Testis (tissue), 3 donors: ENCODE measurements around the gene PRDX2. TPM values are rescaled to one million over a fixed set of nuclear protein-coding genes. Genes with fewer than 3 reads are reported as not detected.

Source experiments
- DNase-seq: peaks from one replicate; pipeline ENCODE4 v3.0.0-alpha.2; 2019
- H3K27ac ChIP-seq, 2 donors: fragments of 200-600 bp; sonication (generic); one replicate each; pipeline ENCODE4 v1.5.1; 2019
- H3K27me3 ChIP-seq: fragments of 200-600 bp; sonication (generic); one replicate; pipeline ENCODE4 v1.5.1; 2019
- H3K36me3 ChIP-seq: fragments of 200-600 bp; sonication (generic); one replicate; pipeline ENCODE4 v1.5.1; 2017; ENCODE audit warnings: low read depth; ENCODE audit errors: missing control alignments
- H3K4me1 ChIP-seq: fragments of 200-600 bp; sonication (generic); one replicate; pipeline ENCODE4 v1.5.1; 2019
- H3K4me3 ChIP-seq, 2 donors: fragments of 200-600 bp; sonication (generic); one replicate each; pipeline ENCODE4 v1.5.1; 2017 to 2019
- H3K9me3 ChIP-seq: fragments of 200-600 bp; sonication (generic); one replicate; pipeline ENCODE4 v1.5.1; 2017
- POLR2A ChIP-seq: fragments of 450-650 bp; IDR thresholded peaks from one replicate; pipeline ENCODE4 v1.6.1; 2017; ENCODE audit warnings: antibody characterized with exemption, mild to moderate bottlenecking, moderate library complexity
- WGBS, 2 donors: methylation state at CpG; one replicate each; pipeline ENCODE4 v1.1.5; 2018; 5-methylcytosine and 5-hydroxymethylcytosine counted together
- intact Hi-C: fragments of 100-400 bp; cut with DNase I; formaldehyde crosslinking; loops from one replicate; pipeline ENCODE4 v1.15.1; 2023; ENCODE audit warnings: low total_unique reads
- polyA plus RNA-seq: library from polyadenylated mRNA; stranded (reverse); fragments of 350-450 nt; fragmentation: Illumina TruSeq; extraction: RNeasy Lipid Tissue Mini Kit (QIAGEN cat#74804); gene quantifications from one replicate; pipeline ENCODE4 v1.2.3, GENCODE V29; 2014; ENCODE audit warnings: low read depth, low replicate concordance; ENCODE audit not compliant: insufficient read depth
- total RNA-seq, 2 donors: library from RNA; depleted of rRNA; stranded (reverse); fragments of >200 nt; gene quantifications; one replicate each; pipeline ENCODE4 v1.2.3, GENCODE V29; 2016
- TF ChIP-seq, protein P1 (sequence below), 3 experiments: fragments of 450-650 bp in 2 of 3; fragments of 200-600 bp in 1 of 3; sonication (generic) in 1 of 3; IDR thresholded peaks; one replicate each; pipeline ENCODE4 v1.5.1; 2016 to 2019; ENCODE audit warnings: antibody characterized with exemption in 3 of 3, mild to moderate bottlenecking in 2 of 3, moderate library complexity in 1 of 3

The PRDX2 gene
- total and polyA plus RNA-seq, 3 donors from 2014 or later, result 72.1 to 117 (median 87.1) TPM

GRCh38 chr19:12834976-12835757, 33.6 kb upstream of the PRDX2 start:
- peak; percentile 61 for DNase-seq

GRCh38 chr19:12834566-12834943, 33.0 kb upstream of the PRDX2 start, which contains the start of gene RTBDN:
RTBDN (minus strand) TSS chr19:12834579; CDS start chr19:12829979, 4,600 bp downstream.
- no peak for TF ChIP-seq POLR2A
- TF ChIP-seq, protein P1, sequence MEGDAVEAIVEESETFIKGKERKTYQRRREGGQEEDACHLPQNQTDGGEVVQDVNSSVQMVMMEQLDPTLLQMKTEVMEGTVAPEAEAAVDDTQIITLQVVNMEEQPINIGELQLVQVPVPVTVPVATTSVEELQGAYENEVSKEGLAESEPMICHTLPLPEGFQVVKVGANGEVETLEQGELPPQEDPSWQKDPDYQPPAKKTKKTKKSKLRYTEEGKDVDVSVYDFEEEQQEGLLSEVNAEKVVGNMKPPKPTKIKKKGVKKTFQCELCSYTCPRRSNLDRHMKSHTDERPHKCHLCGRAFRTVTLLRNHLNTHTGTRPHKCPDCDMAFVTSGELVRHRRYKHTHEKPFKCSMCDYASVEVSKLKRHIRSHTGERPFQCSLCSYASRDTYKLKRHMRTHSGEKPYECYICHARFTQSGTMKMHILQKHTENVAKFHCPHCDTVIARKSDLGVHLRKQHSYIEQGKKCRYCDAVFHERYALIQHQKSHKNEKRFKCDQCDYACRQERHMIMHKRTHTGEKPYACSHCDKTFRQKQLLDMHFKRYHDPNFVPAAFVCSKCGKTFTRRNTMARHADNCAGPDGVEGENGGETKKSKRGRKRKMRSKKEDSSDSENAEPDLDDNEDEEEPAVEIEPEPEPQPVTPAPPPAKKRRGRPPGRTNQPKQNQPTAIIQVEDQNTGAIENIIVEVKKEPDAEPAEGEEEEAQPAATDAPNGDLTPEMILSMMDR (IDR thresholded peaks at IDR 0.05), result no peak
- WGBS, 2 donors, result 2 to 7% methylated on average over 20 of the region's 20 CpGs
- Histone ChIP-seq H3K27ac (no peak within 1 kb of the TSS), H3K27me3 (peaks cover 6% of the 10 kb centered on the region), H3K4me3 (peak within 1 kb of the TSS; percentile 29 to 36), H3K36me3 (no peaks in the 10 kb centered on the region), H3K4me1 (peaks cover 5% of the 10 kb centered on the region), H3K9me3 (no peaks in the 10 kb centered on the region)
- DNase-seq, result no peak
- intact Hi-C loops, result no loop called here

More at GRCh38 chr19:12834976-12835757, 33.6 kb upstream of the PRDX2 start:
- WGBS, 2 donors, result 2 to 5% methylated on average over 38 to 39 of the region's 39 CpGs
- Histone ChIP-seq H3K9me3 (no peaks in the 10 kb centered on the region), H3K27me3 (peaks cover 6% of the 10 kb centered on the region), H3K4me1 (peaks cover 5% of the 10 kb centered on the region), H3K27ac (no peak overlapping the region), H3K4me3 (no peak overlapping the region), H3K36me3 (no peaks in the 10 kb centered on the region)
- intact Hi-C loops, result no loop called here
- TF ChIP-seq, protein P1 (IDR thresholded peaks at IDR 0.05), result no peak
- TF ChIP-seq POLR2A, result no peak

DNA sequence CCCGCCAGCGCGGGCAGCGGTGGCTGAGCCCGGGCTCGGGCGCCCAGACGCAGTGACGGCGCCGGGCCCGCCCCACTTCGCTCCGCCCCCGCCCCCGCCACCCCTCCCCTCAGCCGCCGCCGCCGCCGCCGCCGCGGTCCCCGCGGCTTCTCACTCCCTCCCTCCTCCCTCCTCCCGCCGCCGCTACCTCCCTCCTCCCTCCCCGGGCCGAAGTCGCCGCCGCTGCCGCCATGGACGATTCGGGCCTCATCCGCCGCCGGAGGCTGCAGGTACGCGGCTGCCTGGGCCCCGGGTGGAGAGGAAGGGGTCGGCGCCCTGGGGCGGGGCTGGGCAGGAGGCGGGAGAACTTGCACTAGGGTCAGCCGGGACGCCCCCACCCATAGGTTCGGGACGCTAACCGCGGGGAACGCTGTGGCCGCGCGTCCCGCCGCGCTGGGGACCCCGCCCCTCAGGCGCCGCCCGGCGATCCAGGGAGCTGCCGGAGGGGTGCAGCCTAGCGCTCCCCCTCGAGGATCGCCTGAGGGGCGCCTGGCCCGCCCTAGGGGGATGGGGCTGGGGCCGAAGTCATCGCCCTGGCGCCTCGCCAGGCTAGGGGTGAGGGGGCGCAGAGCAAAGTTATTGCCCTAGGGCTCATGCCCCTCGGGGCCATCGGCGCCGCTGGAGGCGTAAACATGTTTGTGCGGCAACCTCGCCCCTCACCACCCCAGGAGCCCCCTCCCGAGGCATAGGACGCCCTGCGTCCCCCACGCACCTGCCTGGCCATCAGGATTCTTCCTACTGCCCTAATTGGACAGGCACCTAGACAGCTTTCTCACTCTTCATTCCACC, 32.4 kb upstream of the PRDX2 start:
- H3K9me3 ChIP-seq, result no peaks in the 10 kb centered on the region
- TF ChIP-seq, protein P1 (IDR thresholded peaks at IDR 0.05), result no peak
- TF ChIP-seq POLR2A, result no peak
- H3K4me1 ChIP-seq, result peaks cover 5% of the 10 kb centered on the region
- WGBS, 2 donors, result 1% methylated on average over 23 to 29 of the region's 87 CpGs
- no peak overlapping the region for H3K27ac ChIP-seq
- H3K27me3 ChIP-seq, result peaks cover 6% of the 10 kb centered on the region
- H3K36me3 ChIP-seq, result no peaks in the 10 kb centered on the region
- H3K4me3 ChIP-seq, result peak overlapping the region; percentile 29 to 36
- DNase-seq, result no peak
- intact Hi-C loops, result no loop called here

DNA sequence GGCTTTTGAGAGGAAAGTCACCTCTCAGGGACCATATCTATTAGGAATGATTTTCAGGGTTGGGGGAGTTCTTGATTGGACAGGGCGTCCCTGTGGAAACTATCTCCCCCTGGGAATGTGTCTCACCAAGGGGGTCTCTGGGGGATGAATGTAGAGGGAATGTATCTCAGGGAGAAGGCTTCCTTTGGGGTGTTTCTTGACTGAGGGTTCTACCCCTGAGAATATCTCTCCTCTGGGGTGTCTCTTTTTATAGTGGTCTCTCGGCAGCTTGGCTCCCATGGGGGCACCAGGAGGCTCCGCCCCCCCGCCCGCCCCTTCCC, 31.8 kb upstream of the PRDX2 start:
- H3K27ac ChIP-seq, result no peak overlapping the region
- peaks cover 5% of the 10 kb centered on the region for H3K4me1 ChIP-seq
- DNase-seq, result no peak
- 0% methylated on average over 3 to 5 of the region's 5 CpGs for WGBS, 2 donors
- no peaks in the 10 kb centered on the region for H3K9me3 ChIP-seq
- peaks cover 6% of the 10 kb centered on the region for H3K27me3 ChIP-seq
- intact Hi-C loops, result no loop called here
- H3K4me3 ChIP-seq, result peak overlapping the region in 1 of 2 donors; percentile 29
- H3K36me3 ChIP-seq, result no peaks in the 10 kb centered on the region
- TF ChIP-seq, protein P1 (IDR thresholded peaks at IDR 0.05), result no peak
- TF ChIP-seq POLR2A, result no peak
